CD14-positive monocyte (primary cell): ENCODE results near the gene SEMA4D. TPM values are rescaled to one million over a fixed set of nuclear protein-coding genes. Genes with fewer than 3 reads are reported as not detected.
A peak's percentile ranks its signal among the peaks of the same experiment; 100 is the strongest.

ENCODE experiments used
- DNase-seq, 3 donors: peaks; one replicate each; pipeline ENCODE4 v3.0.0-alpha.2; 2011 to 2022
- H2AFZ ChIP-seq: 2 replicates; pipeline ENCODE4 v1.6.0; 2012; ENCODE audit warnings: mild to moderate bottlenecking, low read depth, low read length, inconsistent platforms; ENCODE audit not compliant: insufficient read depth, poor library complexity, severe bottlenecking
- H3K27ac ChIP-seq, 2 donors: 1 replicate in 1 of 2; 2 replicates in 1 of 2; pipeline ENCODE4 v1.5.1; 2012 to 2013; ENCODE audit warnings: low read length in 2 of 2, control low read depth in 1 of 2, inconsistent platforms in 1 of 2, low read depth in 1 of 2, mild to moderate bottlenecking in 1 of 2
- H3K27me3 ChIP-seq, 2 donors: one replicate each; pipeline versions ENCODE4 v1.6.0 to v1.6.1; 2011 to 2013; ENCODE audit warnings: low read length in 2 of 2; ENCODE audit not compliant: control insufficient read depth in 2 of 2, insufficient read depth in 2 of 2
- H3K36me3 ChIP-seq, 2 donors: replicated peaks in 1 of 2; 1 replicate in 1 of 2; 2 replicates in 1 of 2; pipeline versions ENCODE4 v1.5.1 to v1.6.1; 2012 to 2013; ENCODE audit warnings: low read length in 2 of 2, control low read depth in 1 of 2, inconsistent platforms in 1 of 2, mild to moderate bottlenecking in 1 of 2; ENCODE audit not compliant: insufficient read depth in 2 of 2, control insufficient read depth in 1 of 2
- H3K4me1 ChIP-seq, 2 donors: 1 replicate in 1 of 2; 2 replicates in 1 of 2; pipeline versions ENCODE4 v1.5.1 to v1.6.1; 2012 to 2013; ENCODE audit warnings: low read length in 2 of 2, control low read depth in 1 of 2, inconsistent platforms in 1 of 2, mild to moderate bottlenecking in 1 of 2, moderate library complexity in 1 of 2; ENCODE audit not compliant: insufficient read depth in 2 of 2, control insufficient read depth in 1 of 2
- H3K4me2 ChIP-seq: replicated peaks from 2 replicates; pipeline ENCODE3; 2012; ENCODE audit warnings: low read length, moderate library complexity, mild to moderate bottlenecking; ENCODE audit not compliant: poor library complexity, severe bottlenecking; ENCODE audit errors: extremely low read depth
- H3K4me3 ChIP-seq, 3 experiments: fragments of 200-600 bp in 1 of 3; sonication (generic) in 1 of 3; replicated peaks in 1 of 3; 1 replicate in 2 of 3; 2 replicates in 1 of 3; pipeline ENCODE4 v1.5.1; 2011 to 2013; ENCODE audit warnings: low read length in 3 of 3, mild to moderate bottlenecking in 3 of 3, control low read depth in 2 of 3, low read depth in 2 of 3, inconsistent platforms in 1 of 3, moderate library complexity in 1 of 3
- H3K79me2 ChIP-seq: 2 replicates; pipeline ENCODE4 v1.6.0; 2012; ENCODE audit warnings: mild to moderate bottlenecking, control low read depth, inconsistent platforms, low read length, moderate library complexity; ENCODE audit not compliant: insufficient read depth
- H3K9ac ChIP-seq: 2 replicates; pipeline ENCODE4 v1.6.0; 2017; ENCODE audit warnings: low read length, mild to moderate bottlenecking; ENCODE audit not compliant: insufficient read depth, poor library complexity, severe bottlenecking
- H3K9me3 ChIP-seq, 2 donors: replicated peaks in 1 of 2; 1 replicate in 1 of 2; 2 replicates in 1 of 2; pipeline versions ENCODE4 v1.5.1 to v1.6.1; 2012 to 2013; ENCODE audit warnings: low read length in 2 of 2, control low read depth in 1 of 2; ENCODE audit not compliant: control insufficient read depth in 1 of 2, insufficient read depth in 1 of 2
- H4K20me1 ChIP-seq: 2 replicates; pipeline ENCODE4 v1.6.0; 2012; ENCODE audit warnings: mild to moderate bottlenecking, low read length, control low read depth, moderate library complexity; ENCODE audit not compliant: insufficient read depth
- H3K27ac Mint-ChIP-seq, 7 donors: one replicate each; pipeline ENCODE4 v1.8.0; 2020; ENCODE audit warnings: mild to moderate bottlenecking in 7 of 7, mixed read lengths in 7 of 7, moderate library complexity in 6 of 7, inconsistent platforms in 2 of 7
- H3K27me3 Mint-ChIP-seq, 3 donors: one replicate each; pipeline ENCODE4 v1.8.0; 2021 to 2022; ENCODE audit warnings: low read depth in 3 of 3, mild to moderate bottlenecking in 3 of 3, mixed read lengths in 3 of 3, moderate library complexity in 3 of 3, inconsistent platforms in 1 of 3
- H3K36me3 Mint-ChIP-seq, 2 donors: one replicate each; pipeline ENCODE4 v1.8.0; 2020; ENCODE audit warnings: mixed read lengths in 2 of 2, inconsistent platforms in 1 of 2, mild to moderate bottlenecking in 1 of 2
- H3K4me1 Mint-ChIP-seq: one replicate; pipeline ENCODE4 v1.8.0; 2020; ENCODE audit warnings: mild to moderate bottlenecking, mixed read lengths
- H3K4me3 Mint-ChIP-seq, 2 donors: one replicate each; pipeline ENCODE4 v1.8.0; 2020; ENCODE audit warnings: mild to moderate bottlenecking in 2 of 2, mixed read lengths in 2 of 2, moderate library complexity in 1 of 2
- H3K9me3 Mint-ChIP-seq, 7 donors: one replicate each; pipeline ENCODE4 v1.8.0; 2020 to 2022; ENCODE audit warnings: mixed read lengths in 7 of 7, mild to moderate bottlenecking in 6 of 7, moderate library complexity in 6 of 7, inconsistent platforms in 2 of 7
- CTCF ChIP-seq: fragments of 200-600 bp; IDR thresholded peaks from one replicate; pipeline ENCODE4 v1.8.0; 2022; ENCODE audit warnings: antibody characterized with exemption, mild to moderate bottlenecking
- WGBS: methylation state at CpG from one replicate; pipeline ENCODE4 v1.1.5; 2013; ENCODE audit warnings: missing lambda C conversion rate; ENCODE audit not compliant: insufficient coverage; 5-methylcytosine and 5-hydroxymethylcytosine counted together
- intact Hi-C, 2 donors: fragments of 100-400 bp; cut with micrococcal nuclease; formaldehyde crosslinking; loops; one replicate each; pipeline versions ENCODE4 v1.15.0 to v1.15.1; 2023
- polyA plus RNA-seq, 3 donors: library from polyadenylated mRNA; depleted of rRNA in 1 of 3; unstranded in 2 of 3; stranded (reverse) in 1 of 3; fragments of 300-500 nt in 2 of 3; fragments of >200 nt in 1 of 3; fragmentation: Illumina TruSeq in 2 of 3; gene quantifications; 1 replicate in 2 of 3; 2 replicates in 1 of 3; pipeline ENCODE4 v1.2.3, GENCODE V29; 2012 to 2021

SEMA4D gene
- polyA plus RNA-seq, 3 donors, result 28.2 to 117 (median 28.6) TPM

- H3K4me2 ChIP-seq, result no peak overlapping the region
- H3K79me2 ChIP-seq, result peaks cover 86% of the 10 kb centered on the region
- Mint-ChIP-seq H3K27ac (peak overlapping the region in 2 of 7 donors; percentile 2 to 11), H3K36me3 (peaks cover 65 to 75% of the 10 kb centered on the region in 2 donors), H3K4me3 (no peak overlapping the region), H3K27me3 (peaks cover 0 to 4% (median 2%) of the 10 kb centered on the region in 3 donors), H3K4me1 (peaks cover 57% of the 10 kb centered on the region), H3K9me3 (peaks cover 4 to 10% (median 8%) of the 10 kb centered on the region in 7 donors)
- DNase-seq, result no peak
- H3K9ac ChIP-seq, result no peak overlapping the region
- peaks cover 35 to 39% of the 10 kb centered on the region in 2 donors for H3K4me1 ChIP-seq
- H3K4me3 ChIP-seq, result no peak overlapping the region
- no peak for TF ChIP-seq CTCF
- WGBS, result 64% methylated on average over 6 of the region's 7 CpGs
- H2AFZ ChIP-seq, result no peak overlapping the region
- peaks cover 94% of the 10 kb centered on the region for H4K20me1 ChIP-seq
- H3K27ac ChIP-seq, result no peak overlapping the region
- H3K27me3 ChIP-seq, result no peaks in the 10 kb centered on the region
- intact Hi-C loops, result no loop called here
- peaks cover 0 to 7% of the 10 kb centered on the region in 2 donors for H3K9me3 ChIP-seq
- peaks cover 27 to 61% of the 10 kb centered on the region in 2 donors for H3K36me3 ChIP-seq
Measured at GRCh38 chr9:89476546-89476945, 21.4 kb downstream of the SEMA4D start.

- Histone ChIP-seq H3K9ac (no peak overlapping the region), H3K36me3 (peaks cover 26 to 58% of the 10 kb centered on the region in 2 donors), H3K4me3 (no peak overlapping the region), H3K4me2 (no peak overlapping the region), H3K4me1 (peaks cover 41 to 45% of the 10 kb centered on the region in 2 donors), H4K20me1 (peaks cover 94% of the 10 kb centered on the region), H3K27me3 (no peaks in the 10 kb centered on the region), H3K79me2 (peaks cover 85% of the 10 kb centered on the region), H3K27ac (no peak overlapping the region), H3K9me3 (peaks cover 0 to 7% of the 10 kb centered on the region in 2 donors), H2AFZ (no peak overlapping the region)
- Mint-ChIP-seq H3K9me3 (peaks cover 4 to 10% (median 8%) of the 10 kb centered on the region in 7 donors), H3K4me1 (peaks cover 61% of the 10 kb centered on the region), H3K36me3 (peaks cover 65 to 77% of the 10 kb centered on the region in 2 donors), H3K27me3 (peaks cover 0 to 3% (median 2%) of the 10 kb centered on the region in 3 donors), H3K4me3 (no peak overlapping the region), H3K27ac (peak overlapping the region in 4 of 7 donors; percentile 18 to 68 (median 28))
- intact Hi-C loops, result no loop called here
- no peak for DNase-seq
- no peak for TF ChIP-seq CTCF
- 92% methylated on average over 5 of the region's 9 CpGs for WGBS
Measured at GRCh38 chr9:89475891-89476440, 21.9 kb downstream of the SEMA4D start.
